Measurements from ENCODE around the gene PCGF1.

PCGF1 gene

DNA sequence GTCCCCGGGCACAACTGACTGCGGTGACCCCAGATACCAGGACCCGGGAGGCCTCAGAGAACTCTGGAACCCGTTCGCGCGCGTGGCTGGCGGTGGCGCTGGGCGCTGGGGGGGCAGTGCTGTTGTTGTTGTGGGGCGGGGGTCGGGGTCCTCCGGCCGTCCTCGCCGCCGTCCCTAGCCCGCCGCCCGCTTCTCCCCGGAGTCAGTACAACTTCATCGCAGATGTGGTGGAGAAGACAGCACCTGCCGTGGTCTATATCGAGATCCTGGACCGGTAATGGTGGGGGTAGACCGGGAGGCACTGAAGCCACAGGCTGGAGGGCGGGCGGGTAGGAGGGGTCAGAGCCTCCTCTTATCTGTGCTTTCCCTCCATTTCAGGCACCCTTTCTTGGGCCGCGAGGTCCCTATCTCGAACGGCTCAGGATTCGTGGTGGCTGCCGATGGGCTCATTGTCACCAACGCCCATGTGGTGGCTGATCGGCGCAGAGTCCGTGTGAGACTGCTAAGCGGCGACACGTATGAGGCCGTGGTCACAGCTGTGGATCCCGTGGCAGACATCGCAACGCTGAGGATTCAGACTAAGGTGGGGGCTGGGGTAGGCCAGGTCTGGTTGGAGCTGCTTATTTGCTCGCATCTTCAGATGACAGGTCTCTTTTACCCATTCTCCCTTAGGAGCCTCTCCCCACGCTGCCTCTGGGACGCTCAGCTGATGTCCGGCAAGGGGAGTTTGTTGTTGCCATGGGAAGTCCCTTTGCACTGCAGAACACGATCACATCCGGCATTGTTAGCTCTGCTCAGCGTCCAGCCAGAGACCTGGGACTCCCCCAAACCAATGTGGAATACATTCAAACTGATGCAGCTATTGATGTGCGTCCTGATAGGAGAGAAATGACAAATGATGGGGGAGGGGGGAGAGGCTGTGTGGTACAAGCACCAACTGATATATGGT is 23.0 kb upstream of the PCGF1 start:
- no peak for TF ChIP-seq CTCF (IDR thresholded peaks at IDR 0.05; ENCODE audit: low read depth, low read length)
- DNase-seq (ENCODE audit: extremely low read depth, low read depth), result no peak

DNA sequence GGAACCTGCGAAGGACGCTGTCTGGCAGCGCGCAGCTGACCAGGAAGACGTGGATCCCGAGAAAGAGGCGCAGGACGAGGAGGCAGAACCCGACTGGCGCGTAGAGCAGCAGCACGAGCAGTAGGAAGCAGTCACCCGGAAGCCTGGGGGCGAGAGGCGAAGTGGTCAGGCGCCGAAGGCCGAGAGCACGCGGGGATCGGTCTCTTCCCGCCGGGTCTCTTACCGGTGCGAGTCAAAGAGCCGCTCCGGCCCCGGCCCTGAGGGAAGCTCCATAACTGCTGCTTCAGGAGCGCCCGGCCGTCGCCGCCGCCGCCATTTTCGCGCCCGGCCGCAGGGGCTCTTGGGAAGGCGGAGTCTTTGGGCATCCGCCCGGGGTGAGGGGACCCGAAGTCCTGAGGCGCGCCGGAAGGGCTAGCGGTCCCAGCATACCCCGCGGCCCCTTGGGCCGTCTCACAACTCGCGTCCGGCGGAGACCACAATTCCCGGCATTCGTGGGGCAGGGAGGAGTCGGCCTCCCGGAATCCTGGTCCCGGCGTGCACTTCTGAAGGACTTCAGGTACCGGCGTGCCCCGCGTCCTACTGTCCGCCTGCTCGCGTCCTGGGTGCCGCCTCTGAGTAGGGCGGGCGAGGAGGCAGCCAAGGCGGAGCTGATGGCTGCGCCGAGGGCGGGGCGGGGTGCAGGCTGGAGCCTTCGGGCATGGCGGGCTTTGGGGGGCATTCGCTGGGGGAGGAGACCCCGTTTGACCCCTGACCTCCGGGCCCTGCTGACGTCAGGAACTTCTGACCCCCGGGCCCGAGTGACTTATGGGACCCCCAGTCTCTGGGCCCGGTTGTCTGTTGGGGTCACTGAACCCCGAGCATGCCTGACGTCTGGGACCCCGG is 22.1 kb upstream of the PCGF1 start, which contains the start of the genes AUP1 and HTRA2:
Gene AUP1, minus strand, starts transcription at position 350 of the 882 bp plus-strand sequence. Its CDS starts 77 bp downstream, at position 273.
Gene HTRA2, plus strand, starts transcription at position 577 of the 882 bp plus-strand sequence. Its CDS starts 74 bp downstream, at position 651.
- no peak for TF ChIP-seq CTCF (IDR thresholded peaks at IDR 0.05; ENCODE audit: low read depth, low read length)
- DNase-seq (ENCODE audit: extremely low read depth, low read depth), result peak; percentile 98

- TF ChIP-seq CTCF (IDR thresholded peaks at IDR 0.05; ENCODE audit: low read depth, low read length), result no peak
- no peak for DNase-seq (ENCODE audit: extremely low read depth, low read depth)
Observed at GRCh38 chr2:74528600-74529356, 21.3 kb upstream of the PCGF1 start.

DNA sequence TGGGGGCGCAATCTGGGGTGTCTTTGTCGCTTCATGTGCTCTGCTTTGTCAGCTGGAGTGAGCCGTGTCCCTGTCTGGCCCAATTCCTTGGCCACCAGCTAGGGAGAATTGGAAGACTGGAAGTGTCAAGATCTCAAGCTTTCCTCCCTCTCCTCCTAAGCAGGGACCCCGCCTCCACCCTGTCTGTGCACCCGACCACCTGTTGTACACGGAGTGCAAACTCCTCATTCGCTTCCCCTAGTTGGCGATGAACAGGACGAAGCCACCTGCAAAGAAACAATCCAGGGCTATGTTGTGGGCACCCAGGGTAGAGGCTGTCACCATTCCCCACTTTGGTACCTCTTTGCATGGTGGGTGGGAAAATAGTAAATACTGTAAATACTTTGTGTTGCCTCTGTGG is 20.2 kb upstream of the PCGF1 start:
- no peak for DNase-seq (ENCODE audit: extremely low read depth, low read depth)
- no peak for TF ChIP-seq CTCF (IDR thresholded peaks at IDR 0.05; ENCODE audit: low read depth, low read length)

- DNase-seq (ENCODE audit: extremely low read depth, low read depth), result no peak
- no peak for TF ChIP-seq CTCF (IDR thresholded peaks at IDR 0.05; ENCODE audit: low read depth, low read length)
Observed at GRCh38 chr2:74526649-74527230, 19.2 kb upstream of the PCGF1 start.

- no peak for TF ChIP-seq CTCF (IDR thresholded peaks at IDR 0.05; ENCODE audit: low read depth, low read length)
- no peak for DNase-seq (ENCODE audit: extremely low read depth, low read depth)
Observed at GRCh38 chr2:74525717-74526648, 18.5 kb upstream of the PCGF1 start, which contains the start of gene DQX1. DQX1 (minus strand) TSS chr2:74526231; CDS start chr2:74525729, 502 bp downstream.
